NCI-H1930 (cell line): Measurements from ENCODE around the gene UBR2.

Source experiments
- DNase-seq, 2 experiments: peaks; one replicate each; lab custom pipeline; 2025; lab: John Stamatoyannopoulos, UW

Gene UBR2

GRCh38 chr6:42563697-42564505 is at the start of gene UBR2:
UBR2 (plus strand) TSS chr6:42564029; CDS start chr6:42564320, 291 bp downstream.
- peak; percentile 96 to 98 for DNase-seq

GRCh38 chr6:42514745-42515144 is 49.1 kb upstream of the UBR2 start:
- DNase-seq, result no peak

GRCh38 chr6:42519779-42520178 is 44.0 kb upstream of the UBR2 start:
- no peak for DNase-seq

GRCh38 chr6:42520786-42521607 is 42.8 kb upstream of the UBR2 start:
- DNase-seq, result no peak

GRCh38 chr6:42522036-42522435 is 41.8 kb upstream of the UBR2 start:
- DNase-seq, result no peak

GRCh38 chr6:42522942-42523814 is 40.7 kb upstream of the UBR2 start:
- no peak for DNase-seq

GRCh38 chr6:42525206-42525605 is 38.6 kb upstream of the UBR2 start:
- no peak for DNase-seq

GRCh38 chr6:42526616-42527015 is 37.2 kb upstream of the UBR2 start:
- DNase-seq, result no peak

GRCh38 chr6:42527204-42527603 is 36.6 kb upstream of the UBR2 start:
- no peak for DNase-seq

GRCh38 chr6:42530296-42530695 is 33.5 kb upstream of the UBR2 start:
- no peak for DNase-seq

GRCh38 chr6:42530751-42531150 is 33.1 kb upstream of the UBR2 start:
- DNase-seq, result no peak

- peak in 1 of 2 experiments; percentile 47 for DNase-seq
These were observed 31.7 kb upstream of the UBR2 start for GRCh38 chr6:42532038-42532669.

GRCh38 chr6:42533794-42534193 is 30.0 kb upstream of the UBR2 start:
- DNase-seq, result no peak

- no peak for DNase-seq
These were observed 26.3 kb upstream of the UBR2 start for GRCh38 chr6:42537536-42537935.

- DNase-seq, result no peak
These were observed 24.7 kb upstream of the UBR2 start for GRCh38 chr6:42539135-42539534.

GRCh38 chr6:42545226-42545773 is 18.5 kb upstream of the UBR2 start:
- no peak for DNase-seq

- DNase-seq, result peak; percentile 61 to 85
These were observed 16.2 kb upstream of the UBR2 start for GRCh38 chr6:42547407-42548329.

GRCh38 chr6:42550277-42550676 is 13.6 kb upstream of the UBR2 start:
- no peak for DNase-seq

- DNase-seq, result no peak
These were observed 12.6 kb upstream of the UBR2 start for GRCh38 chr6:42551217-42551616.

- DNase-seq, result no peak
These were observed 11.4 kb upstream of the UBR2 start for GRCh38 chr6:42552380-42552779.
